Right lung (tissue), 5 donors: ENCODE data around the gene RUNX2. TPM values are rescaled to one million over a fixed set of nuclear protein-coding genes. Genes with fewer than 3 reads are reported as not detected.
"Not testable (repeated sequence)": the region's sequence is repeated elsewhere in the genome, so short reads cannot be mapped to it uniquely, and the experiment has no call there.

ENCODE experiments used
- DNase-seq, 2 donors: peaks; one replicate each; pipeline ENCODE4 v3.0.0-alpha.2; 2013
- polyA plus RNA-seq, 5 donors: library from polyadenylated mRNA; unstranded; fragments of 120-200 nt; gene quantifications; one replicate each; pipeline versions ENCODE4 v1.2.1 to v1.2.3, GENCODE V29; 2013; ENCODE audit warnings: inconsistent platforms in 1 of 5, low replicate concordance in 1 of 5; ENCODE audit not compliant: insufficient read length in 5 of 5, insufficient read depth in 1 of 5

Gene RUNX2
- polyA plus RNA-seq, 5 donors, result 1.8 to 3.9 (median 3.3) TPM

GRCh38 chr6:45455408-45455807, 127.3 kb downstream of the RUNX2 start:
- DNase-seq, result no peak

GRCh38 chr6:45457141-45457540, 129.0 kb downstream of the RUNX2 start:
- no peak for DNase-seq

GRCh38 chr6:45458672-45459071, 130.5 kb downstream of the RUNX2 start:
- no peak for DNase-seq

- no peak for DNase-seq
Measured at GRCh38 chr6:45460166-45460565, 132.0 kb downstream of the RUNX2 start.

- no peak for DNase-seq
Measured at GRCh38 chr6:45461486-45461885, 133.4 kb downstream of the RUNX2 start.

GRCh38 chr6:45462190-45463134, 134.3 kb downstream of the RUNX2 start:
- no peak for DNase-seq

- no peak for DNase-seq
Measured at GRCh38 chr6:45464685-45465084, 136.6 kb downstream of the RUNX2 start.

- DNase-seq, result no peak
Measured at GRCh38 chr6:45466686-45467085, 138.6 kb downstream of the RUNX2 start.

- DNase-seq, result not testable (repeated sequence)
Measured at GRCh38 chr6:45467417-45467816, 139.3 kb downstream of the RUNX2 start.

GRCh38 chr6:45467853-45468252, 139.7 kb downstream of the RUNX2 start:
- no peak for DNase-seq

- no peak for DNase-seq
Measured at GRCh38 chr6:45469663-45470062, 141.5 kb downstream of the RUNX2 start.

- no peak for DNase-seq
Measured at GRCh38 chr6:45470131-45470738, 142.1 kb downstream of the RUNX2 start.

GRCh38 chr6:45472382-45472781, 144.3 kb downstream of the RUNX2 start:
- peak in 1 of 2 donors; percentile 39 for DNase-seq

GRCh38 chr6:45473121-45473993, 145.2 kb downstream of the RUNX2 start:
- peak in 1 of 2 donors; percentile 23 for DNase-seq

GRCh38 chr6:45474376-45474775, 146.2 kb downstream of the RUNX2 start:
- no peak for DNase-seq

- DNase-seq, result no peak
Measured at GRCh38 chr6:45476341-45476740, 148.2 kb downstream of the RUNX2 start.

- DNase-seq, result no peak
Measured at GRCh38 chr6:45477278-45477677, 149.1 kb downstream of the RUNX2 start.

GRCh38 chr6:45477790-45478189, 149.7 kb downstream of the RUNX2 start:
- no peak for DNase-seq

- no peak for DNase-seq
Measured at GRCh38 chr6:45478240-45478639, 150.1 kb downstream of the RUNX2 start.

- peak in 1 of 2 donors; percentile 17 for DNase-seq
Measured at GRCh38 chr6:45479834-45480751, 152.0 kb downstream of the RUNX2 start.
